Left ventricle myocardium superior (tissue), 1 donor: ENCODE data around the gene LTBP1. TPM values are rescaled to one million over a fixed set of nuclear protein-coding genes. Genes with fewer than 3 reads are reported as not detected.
"Not testable (repeated sequence)": the region's sequence is repeated elsewhere in the genome, so short reads cannot be mapped to it uniquely, and the experiment has no call there.

Experiments
- ATAC-seq: fragments of 200-7000 bp; cut with Tn5 transposase; one replicate; pipeline ENCODE4 v1.9.1; 2020; ENCODE audit warnings: mild to moderate bottlenecking, moderate library complexity
- DNase-seq: peaks from one replicate; pipeline ENCODE4 v3.0.0-alpha.2; 2020
- intact Hi-C: fragments of 100-400 bp; cut with micrococcal nuclease; formaldehyde crosslinking; loops from one replicate; pipeline ENCODE4 v1.11.0; 2022
- total RNA-seq: library from RNA; stranded (reverse); fragmentation: NEBNext Ultra II Directional; extraction: Animal tissue kit (Norgen Biotek cat#: 25700); gene quantifications from one replicate; pipeline ENCODE4 v1.2.1, GENCODE V29; 2021
- donor health status: DM: no; HTN: yes; CAD: no; lungs with severe emphysema.

The LTBP1 gene
- total RNA-seq, 1 donor from 2014 or later, result 72.5 TPM

- DNase-seq (no peak), ATAC-seq (no peak)
- intact Hi-C loops, result no loop called here
These were observed 78.0 kb downstream of the LTBP1 start for GRCh38 chr2:33024758-33025157.

- intact Hi-C loops, result no loop called here
- no peak for DNase-seq
- no peak for ATAC-seq
These were observed 82.7 kb downstream of the LTBP1 start for GRCh38 chr2:33029459-33029858.

GRCh38 chr2:33029926-33030325 is 83.2 kb downstream of the LTBP1 start:
- intact Hi-C loops, result loop anchor here (5.0 kb wide), 1 partner anchor 243 kb away; no protein-coding TSS in a partner anchor
- ATAC-seq (no peak), DNase-seq (no peak)

GRCh38 chr2:33030326-33030725 is 83.6 kb downstream of the LTBP1 start:
- no peak for ATAC-seq
- intact Hi-C loops, result loop anchor here (5.0 kb wide), 1 partner anchor 243 kb away; no protein-coding TSS in a partner anchor
- no peak for DNase-seq

- ATAC-seq, result no peak
These were observed 85.5 kb downstream of the LTBP1 start for GRCh38 chr2:33032245-33032644.

GRCh38 chr2:33033606-33034081 is 86.9 kb downstream of the LTBP1 start:
- intact Hi-C loops, result loop anchor here (5.0 kb wide), 1 partner anchor 246 kb away; no protein-coding TSS in a partner anchor
- DNase-seq, result no peak
- ATAC-seq, result peak; percentile 75

More at GRCh38 chr2:33032245-33032644, 85.5 kb downstream of the LTBP1 start:
- DNase-seq, result no peak
- intact Hi-C loops, result loop anchor here (5.0 kb wide), 1 partner anchor 245 kb away; no protein-coding TSS in a partner anchor

- DNase-seq (no peak), ATAC-seq (peak; percentile 60)
- intact Hi-C loops, result loop anchor here (5.0 kb wide), 1 partner anchor 247 kb away; no protein-coding TSS in a partner anchor
These were observed 88.0 kb downstream of the LTBP1 start for GRCh38 chr2:33034784-33035183.

- intact Hi-C loops, result no loop called here
- DNase-seq (no peak), ATAC-seq (no peak)
These were observed 91.5 kb downstream of the LTBP1 start for GRCh38 chr2:33038230-33038629.

- ATAC-seq, result no peak
- no peak for DNase-seq
These were observed 92.0 kb downstream of the LTBP1 start for GRCh38 chr2:33038799-33039198.

GRCh38 chr2:33040541-33040940 is 93.8 kb downstream of the LTBP1 start:
- ATAC-seq (no peak), DNase-seq (no peak)
- intact Hi-C loops, result no loop called here

More at GRCh38 chr2:33038799-33039198, 92.0 kb downstream of the LTBP1 start:
- intact Hi-C loops, result no loop called here

GRCh38 chr2:33042265-33042664 is 95.5 kb downstream of the LTBP1 start:
- no peak for DNase-seq
- intact Hi-C loops, result no loop called here
- no peak for ATAC-seq

- no peak for DNase-seq
- no peak for ATAC-seq
- intact Hi-C loops, result no loop called here
These were observed 96.1 kb downstream of the LTBP1 start for GRCh38 chr2:33042819-33043218.

- intact Hi-C loops, result no loop called here
- DNase-seq (no peak), ATAC-seq (no peak)
These were observed 101.2 kb downstream of the LTBP1 start for GRCh38 chr2:33047939-33048338.

GRCh38 chr2:33051586-33052360 is 105.0 kb downstream of the LTBP1 start:
- intact Hi-C loops, result no loop called here
- DNase-seq (no peak), ATAC-seq (peak; percentile 59)

- intact Hi-C loops, result no loop called here
- ATAC-seq (no peak), DNase-seq (no peak)
These were observed 105.6 kb downstream of the LTBP1 start for GRCh38 chr2:33052361-33052735.

- ATAC-seq, DNase-seq, intact Hi-C loops: not testable (repeated sequence)
These were observed 106.0 kb downstream of the LTBP1 start for GRCh38 chr2:33052795-33053194.

GRCh38 chr2:33056170-33056569 is 109.4 kb downstream of the LTBP1 start:
- ATAC-seq (no peak), DNase-seq (no peak)
- intact Hi-C loops, result no loop called here

- DNase-seq, ATAC-seq, intact Hi-C loops: not testable (repeated sequence)
These were observed 110.7 kb downstream of the LTBP1 start for GRCh38 chr2:33057307-33058028.

- intact Hi-C loops, result no loop called here
- DNase-seq, result no peak
These were observed 112.1 kb downstream of the LTBP1 start for GRCh38 chr2:33058716-33059470.

More at GRCh38 chr2:33058716-33059470, 112.1 kb downstream of the LTBP1 start:
- no peak for ATAC-seq
